ENCODE results near the gene HTR5A. TPM values are rescaled to one million over a fixed set of nuclear protein-coding genes. Genes with fewer than 3 reads are reported as not detected.

HTR5A gene
- not detected for total RNA-seq

DNA sequence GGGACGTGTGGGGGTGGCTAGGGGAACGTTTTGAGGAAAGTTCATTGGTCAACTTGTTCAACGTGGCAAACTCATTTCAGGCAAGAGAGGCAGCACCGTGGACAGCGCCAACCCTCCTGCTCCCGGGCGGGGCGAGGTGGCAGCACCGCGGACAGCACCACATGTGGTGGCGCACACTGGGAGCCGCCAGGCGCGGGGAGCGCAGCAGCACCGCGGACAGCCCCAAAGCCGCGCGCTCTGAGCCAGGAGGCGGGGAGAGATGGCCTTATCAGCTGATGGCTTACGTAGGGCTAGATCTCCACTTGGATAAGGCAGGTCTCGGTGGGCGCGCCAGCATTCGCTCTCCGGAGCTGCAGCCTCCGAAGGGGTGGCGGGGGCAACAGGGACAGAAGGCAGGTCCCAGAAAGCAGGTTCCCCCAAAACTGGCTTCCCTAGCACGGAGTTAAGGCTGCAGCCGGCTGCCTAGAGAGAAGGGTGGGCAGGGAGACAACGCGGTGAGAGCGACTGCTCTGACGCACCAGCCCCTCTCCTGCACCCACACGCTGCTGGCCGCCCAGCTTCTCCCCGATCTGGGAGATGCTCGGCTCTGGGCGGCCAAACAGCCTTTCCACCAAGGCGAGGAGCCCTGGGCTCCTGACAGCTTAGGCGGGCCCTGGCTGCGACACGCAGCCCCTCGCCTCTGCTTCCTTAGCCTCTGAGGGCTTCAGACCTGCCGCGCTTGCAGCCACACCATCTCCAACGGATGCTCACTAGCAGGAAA is at the start of gene HTR5A:
Gene HTR5A (plus strand): TSS at position 333 of the 760 bp plus-strand sequence. CDS start 576 bp downstream, outside the sequence.

Small RNAs within 50 kb of the gene (small RNA-seq; reads per million reads assigned to genes)
- 0 reads per million in 2 donors for gene AC092628.1

Other genes starting within 250 kb of the HTR5A start
- 10 to 100 TPM in 1 of 2 donors, 1 to 10 TPM in 1; 7.2 to 11.7 TPM for gene PAXIP1, start 67.2 kb upstream of the HTR5A start, total RNA-seq
- 100 to 1,000 TPM; 168 to 276 TPM for gene INSIG1, start 227.6 kb downstream of the HTR5A start, total RNA-seq